Ascending aorta (tissue), 2 donors: ENCODE measurements around the gene SHROOM1. TPM values are rescaled to one million over a fixed set of nuclear protein-coding genes. Genes with fewer than 3 reads are reported as not detected.

Source experiments
- DNase-seq, 2 donors: peaks; one replicate each; pipeline ENCODE4 v3.0.0-alpha.2; 2019; ENCODE audit warnings: low spot score in 2 of 2
- H3K27ac ChIP-seq, 2 donors: fragments of 200-600 bp; sonication (generic); one replicate each; pipeline ENCODE4 v1.5.1; 2016 to 2017; ENCODE audit warnings: mild to moderate bottlenecking in 1 of 2
- H3K27me3 ChIP-seq: fragments of 200-600 bp; sonication (generic); one replicate; pipeline ENCODE4 v1.5.1; 2017
- H3K36me3 ChIP-seq, 2 donors: fragments of 200-600 bp; sonication (generic); one replicate each; pipeline ENCODE4 v1.5.1; 2016
- H3K4me1 ChIP-seq, 2 donors: fragments of 200-600 bp; sonication (generic); one replicate each; pipeline ENCODE4 v1.5.1; 2016 to 2017; ENCODE audit warnings: mild to moderate bottlenecking in 1 of 2
- H3K4me3 ChIP-seq, 2 donors: fragments of 200-600 bp; sonication (generic); one replicate each; pipeline ENCODE4 v1.5.1; 2016 to 2017; ENCODE audit warnings: mild to moderate bottlenecking in 1 of 2
- H3K9me3 ChIP-seq, 2 donors: fragments of 200-600 bp; sonication (generic); one replicate each; pipeline ENCODE4 v1.5.1; 2016
- CTCF ChIP-seq, 3 experiments: fragments of 200-600 bp in 2 of 3; fragments of 450-650 bp in 1 of 3; sonication (generic) in 2 of 3; IDR thresholded peaks; one replicate each; pipeline ENCODE4 v1.5.1; 2016 to 2019; ENCODE audit warnings: antibody characterized with exemption in 3 of 3, mild to moderate bottlenecking in 1 of 3, moderate library complexity in 1 of 3
- intact Hi-C: fragments of 100-400 bp; cut with DNase I; formaldehyde crosslinking; loops from one replicate; pipeline ENCODE4 v1.15.1; 2023
- total RNA-seq: library from RNA; depleted of rRNA; stranded (reverse); fragments of >200 nt; gene quantifications from one replicate; pipeline ENCODE4 v1.1.0, GENCODE V29; 2016

Gene SHROOM1
- total RNA-seq, 1 donor from 2014 or later = 49.4 TPM

DNA sequence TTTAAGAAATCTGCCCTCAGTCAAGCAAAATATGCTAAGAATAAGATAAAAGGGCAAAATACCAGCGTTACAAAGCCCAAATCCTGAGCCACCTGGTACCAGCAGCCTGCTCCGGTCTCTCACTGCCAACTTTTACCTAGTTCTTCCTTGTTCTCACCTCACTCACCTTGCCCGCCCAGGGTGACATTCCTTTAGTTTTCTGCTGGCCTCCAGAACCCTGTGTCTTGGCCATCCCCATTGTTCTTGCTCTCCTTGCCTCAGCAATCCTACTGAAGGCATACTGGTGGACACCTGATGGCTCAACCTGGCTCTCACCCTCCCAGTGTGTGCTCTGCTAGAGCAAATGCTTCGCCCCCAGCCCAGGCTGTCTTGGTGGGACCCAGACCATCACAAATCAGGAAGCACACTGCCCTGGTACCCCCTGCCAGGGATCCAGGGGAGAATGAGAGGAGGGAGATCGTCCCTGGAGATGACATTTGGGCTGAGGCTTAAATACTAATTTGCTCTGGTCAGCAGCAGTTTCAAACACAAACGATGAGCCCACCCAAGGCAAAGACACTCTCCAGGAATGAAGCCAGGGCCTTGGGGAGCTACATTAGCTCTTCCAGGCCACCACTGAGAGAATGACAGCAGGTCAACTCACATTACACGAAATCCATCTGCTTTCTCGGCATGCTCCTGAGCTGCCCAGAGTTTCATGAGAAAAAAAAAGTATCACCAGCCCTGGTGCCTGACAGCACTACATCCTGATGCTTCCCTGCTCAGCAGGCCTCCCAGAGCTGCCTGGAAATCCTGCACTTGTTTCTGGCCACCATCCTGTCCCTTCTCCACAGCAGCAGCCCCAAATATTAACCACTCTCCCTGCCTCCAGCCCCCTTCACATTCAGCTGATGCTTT is 41.2 kb downstream of the SHROOM1 start:
- H3K4me1 ChIP-seq = peaks cover 0 to 17% of the 10 kb centered on the region in 2 donors
- TF ChIP-seq CTCF (IDR thresholded peaks at IDR 0.05) = no peak
- no peaks in the 10 kb centered on the region for H3K36me3 ChIP-seq
- peak in 1 of 2 donors; percentile 30 for DNase-seq
- intact Hi-C loops = no loop called here
- H3K27ac ChIP-seq = no peak overlapping the region
- no peak overlapping the region for H3K4me3 ChIP-seq
- no peaks in the 10 kb centered on the region for H3K9me3 ChIP-seq
- no peaks in the 10 kb centered on the region for H3K27me3 ChIP-seq

GRCh38 chr5:132788508-132788907 is 41.9 kb downstream of the SHROOM1 start:
- H3K4me1 ChIP-seq = peaks cover 0 to 20% of the 10 kb centered on the region in 2 donors
- H3K4me3 ChIP-seq = no peak overlapping the region
- H3K27ac ChIP-seq = no peak overlapping the region
- no peaks in the 10 kb centered on the region for H3K27me3 ChIP-seq
- TF ChIP-seq CTCF (IDR thresholded peaks at IDR 0.05) = no peak
- intact Hi-C loops = no loop called here
- H3K9me3 ChIP-seq = no peaks in the 10 kb centered on the region
- H3K36me3 ChIP-seq = no peaks in the 10 kb centered on the region
- DNase-seq = no peak

DNA sequence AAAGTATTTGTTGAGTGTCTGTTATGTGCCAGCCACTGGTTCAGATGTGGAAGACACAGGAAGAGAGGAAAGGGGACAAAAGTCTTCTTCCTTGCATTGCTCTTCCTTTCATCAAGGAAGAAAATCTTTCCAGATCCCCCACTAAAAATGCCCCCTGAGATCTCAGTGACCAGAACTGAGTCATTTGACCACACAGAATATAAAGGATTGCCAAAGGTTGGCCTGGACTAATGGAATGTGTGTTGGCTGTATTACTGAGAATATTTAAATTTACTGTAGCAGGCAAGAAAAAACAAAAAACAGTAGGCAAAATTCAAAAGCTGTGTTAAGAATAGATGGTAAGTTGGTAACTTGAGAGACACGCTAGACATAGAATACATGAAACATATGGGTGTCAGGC is 43.4 kb downstream of the SHROOM1 start:
- intact Hi-C loops = no loop called here
- no peak for DNase-seq

GRCh38 chr5:132785864-132786263 is 44.6 kb downstream of the SHROOM1 start:
- H3K4me1 ChIP-seq = peaks cover 5 to 36% of the 10 kb centered on the region in 2 donors
- no peak for TF ChIP-seq CTCF (IDR thresholded peaks at IDR 0.05)
- H3K27me3 ChIP-seq = no peaks in the 10 kb centered on the region
- no peaks in the 10 kb centered on the region for H3K36me3 ChIP-seq
- no peaks in the 10 kb centered on the region for H3K9me3 ChIP-seq
- intact Hi-C loops = no loop called here
- peak overlapping the region; percentile 4 to 52 for H3K27ac ChIP-seq
- no peak overlapping the region for H3K4me3 ChIP-seq
- peak in 1 of 2 donors; percentile 48 for DNase-seq

More for the DNA sequence above, 43.4 kb downstream of the SHROOM1 start:
- TF ChIP-seq CTCF (IDR thresholded peaks at IDR 0.05) = no peak
- peaks cover 5 to 34% of the 10 kb centered on the region in 2 donors for H3K4me1 ChIP-seq
- no peaks in the 10 kb centered on the region for H3K27me3 ChIP-seq
- no peaks in the 10 kb centered on the region for H3K36me3 ChIP-seq
- no peak overlapping the region for H3K27ac ChIP-seq
- no peak overlapping the region for H3K4me3 ChIP-seq
- no peaks in the 10 kb centered on the region for H3K9me3 ChIP-seq

GRCh38 chr5:132785365-132785764 is 45.1 kb downstream of the SHROOM1 start:
- no peak overlapping the region for H3K4me3 ChIP-seq
- no peaks in the 10 kb centered on the region for H3K36me3 ChIP-seq
- H3K4me1 ChIP-seq = peaks cover 5 to 36% of the 10 kb centered on the region in 2 donors
- intact Hi-C loops = no loop called here
- peak overlapping the region; percentile 4 to 52 for H3K27ac ChIP-seq
- no peaks in the 10 kb centered on the region for H3K9me3 ChIP-seq
- no peak for TF ChIP-seq CTCF (IDR thresholded peaks at IDR 0.05)
- H3K27me3 ChIP-seq = no peaks in the 10 kb centered on the region
- DNase-seq = peak in 1 of 2 donors; percentile 31
